ENCODE results near the gene PSMD13.

Gene PSMD13

GRCh38 chr11:289712-290620 lies 53.2 kb downstream of the PSMD13 start:
- DNase-seq (ENCODE audit: low spot score), result no peak

- no peak for DNase-seq (ENCODE audit: low spot score)
Measured at GRCh38 chr11:290621-291231, 54.0 kb downstream of the PSMD13 start.

DNA sequence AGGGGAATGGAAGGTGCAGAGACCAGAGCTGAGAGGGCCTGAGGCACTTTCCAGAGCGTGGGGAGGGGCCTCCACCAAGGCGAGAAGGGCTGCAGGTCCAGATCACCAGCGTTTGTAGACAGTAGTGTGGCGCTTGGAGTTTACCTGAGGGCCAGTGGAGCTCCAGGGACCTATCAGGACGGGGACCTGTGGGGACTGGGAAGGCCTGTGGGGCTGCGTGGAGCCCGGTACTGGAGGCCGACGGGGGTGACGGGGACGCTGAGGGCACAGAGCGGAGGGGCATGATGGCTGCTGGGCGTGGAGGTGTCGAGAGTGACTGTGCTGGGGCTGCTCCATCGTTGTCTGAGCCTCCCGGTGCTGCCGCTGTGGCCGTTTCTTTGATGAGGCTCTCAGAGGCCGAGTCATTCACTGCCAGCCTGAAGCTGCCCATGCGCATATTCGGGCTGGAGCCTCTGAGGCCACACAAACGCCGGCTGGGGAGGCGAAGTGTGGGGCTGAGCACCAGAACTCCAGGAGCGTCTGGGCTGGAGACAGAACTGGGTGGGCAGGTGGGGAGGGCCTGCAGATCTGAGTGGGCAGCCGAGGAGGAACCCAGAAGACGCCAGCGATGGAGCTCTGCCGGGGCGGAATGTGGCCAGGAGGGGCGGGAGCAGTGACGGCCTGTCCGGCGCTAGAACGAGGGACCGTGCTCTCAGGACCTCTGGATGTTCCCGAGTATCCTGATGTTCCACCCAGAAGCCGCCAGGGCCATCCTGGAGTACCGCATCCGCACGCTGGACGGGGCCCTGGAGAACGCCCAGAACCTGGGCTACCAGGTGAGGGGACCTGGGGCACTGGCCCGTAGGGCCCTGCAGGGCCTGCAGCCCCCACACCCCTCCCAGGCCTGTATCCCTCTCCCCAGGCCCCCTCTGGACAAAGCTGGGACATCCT lies 54.8 kb downstream of the PSMD13 start:
- no peak for DNase-seq (ENCODE audit: low spot score)

- no peak for DNase-seq (ENCODE audit: low spot score)
Measured at GRCh38 chr11:292211-293121, 55.7 kb downstream of the PSMD13 start.

DNA sequence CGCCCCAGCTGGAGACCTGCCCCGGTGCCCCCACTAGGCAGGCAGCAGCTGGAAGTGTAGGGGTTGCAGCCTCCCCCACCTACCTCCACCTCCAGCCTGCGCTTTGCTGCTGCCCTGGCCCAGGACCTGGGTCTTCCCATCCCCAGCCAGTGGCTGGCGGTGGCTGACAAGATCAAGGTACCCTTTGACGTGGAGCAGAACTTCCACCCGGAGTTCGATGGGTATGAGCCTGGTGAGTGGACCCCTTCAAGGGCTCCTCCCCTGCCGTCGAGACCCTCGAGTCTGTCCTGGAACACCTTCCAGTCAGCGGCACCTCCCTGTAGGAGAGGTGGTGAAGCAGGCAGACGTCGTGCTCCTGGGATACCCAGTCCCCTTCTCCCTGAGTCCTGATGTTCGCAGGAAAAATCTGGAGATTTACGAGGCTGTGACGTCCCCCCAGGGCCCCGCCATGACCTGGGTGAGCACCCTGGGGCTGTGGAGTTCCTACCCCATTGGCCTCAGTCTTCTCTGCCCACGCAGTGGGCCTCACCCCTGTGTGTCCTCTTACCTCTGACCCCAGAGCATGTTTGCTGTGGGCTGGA lies 56.6 kb downstream of the PSMD13 start:
- no peak for DNase-seq (ENCODE audit: low spot score)

- DNase-seq (ENCODE audit: low spot score), result no peak
Measured at GRCh38 chr11:293852-294661, 57.3 kb downstream of the PSMD13 start.

GRCh38 chr11:294780-295179 lies 58.0 kb downstream of the PSMD13 start:
- DNase-seq (ENCODE audit: low spot score), result no peak

DNA sequence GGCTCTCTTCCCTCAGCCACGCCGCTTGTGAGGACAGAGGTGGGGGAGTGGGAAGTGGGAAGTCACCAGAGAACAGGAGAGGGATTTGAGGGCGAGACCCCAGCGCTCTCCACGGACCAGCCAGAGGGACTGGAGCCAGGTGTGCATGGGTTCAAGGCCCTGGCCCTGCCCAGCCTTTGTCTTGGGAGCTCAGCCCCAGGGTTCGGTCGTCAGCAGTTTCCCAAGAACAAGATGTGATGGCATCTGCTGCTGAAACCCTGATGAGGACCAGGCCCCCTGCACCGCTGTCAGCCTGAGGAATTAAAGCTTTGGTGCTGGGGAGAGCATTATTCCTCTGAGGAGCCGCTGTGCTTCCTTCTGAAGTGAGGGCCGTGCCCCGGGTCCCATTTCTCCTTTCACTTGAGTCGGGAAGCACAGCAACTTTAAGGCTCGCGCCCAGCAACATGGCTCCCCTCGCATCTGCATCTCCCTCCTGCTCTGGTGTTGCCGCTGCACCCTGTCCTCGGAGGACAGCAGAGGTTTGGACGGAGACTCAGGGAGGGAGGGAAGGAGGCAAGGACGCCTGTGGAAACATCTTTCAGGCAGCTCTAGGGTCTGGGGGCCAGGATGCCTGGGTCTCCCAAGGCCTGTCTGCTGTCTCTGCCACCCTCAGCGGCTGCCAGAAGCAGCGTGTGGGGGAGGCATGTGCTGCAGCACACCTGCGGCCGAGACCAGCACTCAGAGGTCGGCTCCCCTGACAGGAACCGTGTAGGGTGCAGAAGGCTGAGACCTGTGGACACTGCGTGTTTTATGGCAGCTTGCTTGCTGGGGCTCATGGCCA lies 58.8 kb downstream of the PSMD13 start:
- no peak for DNase-seq (ENCODE audit: low spot score)

DNA sequence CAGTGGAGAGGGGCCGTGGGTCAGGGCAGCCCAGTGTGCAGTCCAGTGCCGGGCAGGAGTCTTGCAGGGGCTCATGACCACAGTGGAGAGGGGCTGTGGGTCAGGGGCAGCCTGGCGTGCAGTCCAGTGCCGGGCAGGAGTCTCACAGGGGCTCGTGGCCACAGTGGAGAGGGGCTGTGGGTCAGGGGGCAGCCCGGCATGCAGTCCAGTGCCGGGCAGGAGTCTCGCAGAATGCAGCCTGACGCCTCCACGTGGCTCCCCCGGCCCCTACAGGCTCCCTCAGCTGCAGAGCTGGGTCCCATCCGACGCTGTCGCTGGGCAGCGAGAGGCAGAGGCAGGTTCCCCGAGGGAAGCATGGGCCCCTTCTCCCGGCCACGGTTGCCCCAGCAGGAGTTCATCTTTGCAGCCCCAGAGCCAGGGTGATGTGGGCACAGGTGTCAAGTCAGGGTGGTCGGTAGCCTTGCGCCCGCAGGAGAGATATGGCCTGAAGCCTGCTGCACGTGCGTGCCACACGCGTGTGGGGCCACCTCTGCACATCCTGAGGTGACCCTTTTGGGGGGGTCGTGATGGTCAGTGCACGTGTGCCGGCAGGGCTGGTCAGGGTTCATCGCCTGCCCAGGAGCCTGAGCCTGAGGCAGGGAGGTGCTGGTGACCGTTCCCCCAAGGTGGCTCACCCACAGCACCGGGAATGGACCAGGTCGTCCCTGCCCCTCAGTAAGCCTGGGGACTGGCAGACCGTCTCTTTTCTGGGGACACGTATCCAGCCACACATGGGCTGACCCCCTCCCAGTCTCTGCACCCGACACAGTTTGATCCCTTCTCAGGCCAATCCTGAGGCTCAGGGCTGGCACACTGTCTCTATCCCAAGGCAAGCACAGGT lies 59.6 kb downstream of the PSMD13 start:
- DNase-seq (ENCODE audit: low spot score), result no peak

DNA sequence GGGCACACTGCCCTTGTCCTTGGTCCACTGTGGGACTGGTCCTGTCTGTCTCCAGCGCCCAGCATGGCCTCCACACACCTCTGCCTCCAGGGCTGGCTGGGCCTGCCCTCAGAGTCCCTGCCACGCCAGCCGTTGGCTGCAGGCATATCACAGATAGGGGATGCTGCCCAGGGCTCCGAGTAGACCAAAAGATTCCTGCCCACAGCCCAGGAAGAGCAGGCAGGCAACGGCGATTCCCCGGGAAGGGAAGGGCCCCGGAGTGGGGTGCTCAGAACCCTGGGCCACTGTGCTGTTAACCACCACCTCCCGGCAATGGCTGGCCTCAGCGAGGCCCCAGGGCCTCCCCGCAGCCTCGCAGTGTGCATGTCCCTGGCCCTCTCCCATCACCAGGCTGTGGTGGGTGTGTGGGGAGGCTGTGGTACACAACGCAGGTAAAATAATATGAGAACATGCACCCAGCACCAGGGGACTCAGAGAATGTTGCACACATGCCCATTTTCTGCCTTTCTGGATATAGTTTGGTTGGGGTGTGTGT lies 60.3 kb downstream of the PSMD13 start:
- no peak for DNase-seq (ENCODE audit: low spot score)

DNA sequence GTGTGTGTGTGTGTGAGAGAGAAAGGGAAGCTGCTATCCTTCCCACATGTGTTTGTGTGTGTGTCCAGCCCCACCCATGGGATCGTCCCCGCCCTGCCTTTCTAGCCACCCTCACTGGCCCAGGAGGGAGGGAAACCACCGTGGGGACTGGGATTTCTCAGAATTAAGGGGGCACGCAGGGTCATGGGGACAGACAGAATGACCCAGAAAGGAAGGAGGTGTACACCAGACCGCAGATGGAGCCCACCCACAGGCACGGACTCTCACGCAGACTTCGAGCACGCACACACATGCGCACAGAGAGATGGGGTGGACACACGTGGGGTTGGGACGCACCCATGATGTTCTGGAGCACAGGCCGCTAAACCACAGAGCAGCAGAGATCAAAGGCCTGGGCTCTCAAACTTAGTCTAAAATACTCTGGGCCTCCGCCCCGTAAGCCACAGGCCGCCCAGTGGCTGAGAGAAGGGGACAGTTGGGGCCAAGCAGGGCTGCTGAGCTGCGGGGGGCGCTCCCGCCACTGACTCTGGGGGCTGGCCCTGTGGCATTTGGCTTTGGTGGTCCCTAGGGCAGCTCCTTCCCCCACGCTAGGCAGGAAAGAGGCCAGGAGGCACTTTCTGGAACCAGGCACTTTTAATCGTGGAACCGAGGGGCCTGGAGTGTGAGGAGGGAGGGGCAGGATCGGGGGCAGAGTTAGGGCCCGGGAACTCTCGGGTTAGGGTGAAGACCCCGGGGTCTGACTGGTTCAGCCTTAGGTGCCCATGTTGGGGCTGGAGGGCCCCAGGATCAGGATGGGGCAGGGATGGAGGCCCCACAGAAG lies 61.0 kb downstream of the PSMD13 start:
- DNase-seq (ENCODE audit: low spot score), result no peak

- no peak for DNase-seq (ENCODE audit: low spot score)
Measured at GRCh38 chr11:298406-299065, 61.8 kb downstream of the PSMD13 start.

GRCh38 chr11:299081-299891 lies 62.5 kb downstream of the PSMD13 start, which contains the start of gene IFITM5:
TSS of gene IFITM5 (minus strand) at chr11:299526. CDS start at chr11:299490, 36 bp downstream.
- no peak for DNase-seq (ENCODE audit: low spot score)

DNA sequence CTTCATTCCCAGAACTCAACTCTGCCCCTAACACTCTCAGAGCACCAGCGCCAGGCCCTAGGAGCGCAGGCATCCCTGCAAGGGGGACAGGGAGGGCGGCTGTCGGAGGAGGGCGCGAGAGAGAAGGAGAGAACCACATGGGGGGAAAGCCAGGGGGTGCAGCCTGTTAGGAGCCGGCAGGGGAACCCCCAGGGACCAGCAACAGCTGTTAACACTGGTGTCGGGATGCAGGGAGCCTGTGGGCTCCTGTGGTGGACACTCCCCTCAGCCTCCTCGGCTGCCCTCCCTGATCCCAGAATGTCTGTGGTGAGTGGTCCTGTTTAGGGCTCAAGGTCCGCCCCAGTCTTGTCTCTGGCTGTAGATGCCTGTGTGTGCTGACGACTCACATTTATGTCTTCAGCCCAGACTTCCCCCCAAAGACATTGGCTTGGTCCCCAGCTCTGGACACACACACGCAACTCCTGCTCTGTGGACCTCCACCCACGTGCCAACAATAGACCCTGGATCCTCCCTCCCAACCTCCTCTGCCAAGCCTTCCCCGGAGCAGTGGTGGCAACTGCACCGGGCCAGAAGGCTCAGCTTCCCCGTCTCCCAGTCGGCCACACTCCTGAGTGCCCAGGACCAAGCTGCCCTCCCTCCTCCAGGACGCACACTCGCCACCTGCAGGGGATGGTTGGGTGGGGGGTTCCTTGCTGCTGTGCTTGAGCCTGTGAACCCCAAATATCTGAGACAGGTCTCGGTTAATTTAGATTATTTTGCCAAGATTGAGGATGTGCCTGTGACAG lies 63.4 kb downstream of the PSMD13 start:
- DNase-seq (ENCODE audit: low spot score), result no peak
